ENCODE measurements around the gene FOXM1.
"Not testable (repeated sequence)": the region's sequence is repeated elsewhere in the genome, so short reads cannot be mapped to it uniquely, and the experiment has no call there.

Gene FOXM1

DNA sequence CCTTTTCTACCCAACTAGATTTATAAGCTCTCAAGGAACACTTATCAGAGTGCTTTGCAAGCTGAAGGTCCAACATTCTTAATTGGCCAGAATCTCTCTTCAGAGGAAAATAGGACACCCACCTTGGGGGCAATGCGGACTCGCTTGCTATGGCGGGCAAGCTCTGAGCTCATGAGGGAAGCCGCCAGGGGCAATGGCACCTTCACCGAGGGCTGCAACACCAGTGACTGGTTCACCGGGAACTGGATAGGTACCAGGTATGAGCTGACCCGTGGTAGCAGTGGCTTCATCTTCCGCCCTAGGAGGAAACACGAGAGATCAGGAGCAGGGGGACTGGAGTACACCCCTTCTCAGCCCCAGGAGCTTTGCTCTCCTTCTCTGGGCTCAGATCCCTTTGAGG is 12.8 kb downstream of the FOXM1 start:
- TF ChIP-seq EZH2phosphoT487 (IDR thresholded peaks at IDR 0.05; ENCODE audit: borderline replicate concordance, low read length) = no peak
- TF ChIP-seq, protein P1, sequence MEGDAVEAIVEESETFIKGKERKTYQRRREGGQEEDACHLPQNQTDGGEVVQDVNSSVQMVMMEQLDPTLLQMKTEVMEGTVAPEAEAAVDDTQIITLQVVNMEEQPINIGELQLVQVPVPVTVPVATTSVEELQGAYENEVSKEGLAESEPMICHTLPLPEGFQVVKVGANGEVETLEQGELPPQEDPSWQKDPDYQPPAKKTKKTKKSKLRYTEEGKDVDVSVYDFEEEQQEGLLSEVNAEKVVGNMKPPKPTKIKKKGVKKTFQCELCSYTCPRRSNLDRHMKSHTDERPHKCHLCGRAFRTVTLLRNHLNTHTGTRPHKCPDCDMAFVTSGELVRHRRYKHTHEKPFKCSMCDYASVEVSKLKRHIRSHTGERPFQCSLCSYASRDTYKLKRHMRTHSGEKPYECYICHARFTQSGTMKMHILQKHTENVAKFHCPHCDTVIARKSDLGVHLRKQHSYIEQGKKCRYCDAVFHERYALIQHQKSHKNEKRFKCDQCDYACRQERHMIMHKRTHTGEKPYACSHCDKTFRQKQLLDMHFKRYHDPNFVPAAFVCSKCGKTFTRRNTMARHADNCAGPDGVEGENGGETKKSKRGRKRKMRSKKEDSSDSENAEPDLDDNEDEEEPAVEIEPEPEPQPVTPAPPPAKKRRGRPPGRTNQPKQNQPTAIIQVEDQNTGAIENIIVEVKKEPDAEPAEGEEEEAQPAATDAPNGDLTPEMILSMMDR (IDR thresholded peaks at IDR 0.05; ENCODE audit: low read depth, low read length, poor library complexity, severe bottlenecking) = no peak
- Histone ChIP-seq H3K4me1 (ENCODE audit: control insufficient read depth, low read length) (no peaks in the 10 kb centered on the region), H4K20me1 (ENCODE audit: control insufficient read depth, insufficient read depth, low read depth, low read length) (peaks cover 2% of the 10 kb centered on the region; the same call in 1 of the 2 replicates), H3F3A (ENCODE audit: control insufficient read depth, insufficient read depth) (peaks cover 2% of the 10 kb centered on the region; the same call in 1 of the 2 replicates), H3K4me2 (ENCODE audit: low read length) (no peak overlapping the region), H3K4me3 (ENCODE audit: low read length) (no peak overlapping the region), H3K27ac (ENCODE audit: low read depth, low read length) (no peak overlapping the region), H3K36me3 (ENCODE audit: control insufficient read depth, low read length) (peaks cover 82% of the 10 kb centered on the region), H3K27me3 (ENCODE audit: control insufficient read depth, low read length) (no peaks in the 10 kb centered on the region), H3K79me2 (ENCODE audit: control insufficient read depth, low read length) (no peaks in the 10 kb centered on the region), H3K9me3 (ENCODE audit: control insufficient read depth, insufficient read depth, low read length) (no peaks in the 10 kb centered on the region), H3K9me2 (replicated peaks; ENCODE audit: control insufficient read depth, low read length) (no peaks in the 10 kb centered on the region)

- not testable (repeated sequence) for H3K9me3 ChIP-seq (ENCODE audit: control insufficient read depth, insufficient read depth, low read length); H3K27me3 ChIP-seq (ENCODE audit: control insufficient read depth, low read length); H3F3A ChIP-seq (ENCODE audit: control insufficient read depth, insufficient read depth); H3K9me2 ChIP-seq (replicated peaks; ENCODE audit: control insufficient read depth, low read length); H4K20me1 ChIP-seq (ENCODE audit: control insufficient read depth, insufficient read depth, low read depth, low read length); H3K79me2 ChIP-seq (ENCODE audit: control insufficient read depth, low read length); H3K4me2 ChIP-seq (ENCODE audit: low read length); H3K4me3 ChIP-seq (ENCODE audit: low read length); H3K4me1 ChIP-seq (ENCODE audit: control insufficient read depth, low read length); H3K27ac ChIP-seq (ENCODE audit: low read depth, low read length)
- peaks cover 82% of the 10 kb centered on the region for H3K36me3 ChIP-seq (ENCODE audit: control insufficient read depth, low read length)
Measured at GRCh38 chr12:2863402-2863801, 13.6 kb downstream of the FOXM1 start.

DNA sequence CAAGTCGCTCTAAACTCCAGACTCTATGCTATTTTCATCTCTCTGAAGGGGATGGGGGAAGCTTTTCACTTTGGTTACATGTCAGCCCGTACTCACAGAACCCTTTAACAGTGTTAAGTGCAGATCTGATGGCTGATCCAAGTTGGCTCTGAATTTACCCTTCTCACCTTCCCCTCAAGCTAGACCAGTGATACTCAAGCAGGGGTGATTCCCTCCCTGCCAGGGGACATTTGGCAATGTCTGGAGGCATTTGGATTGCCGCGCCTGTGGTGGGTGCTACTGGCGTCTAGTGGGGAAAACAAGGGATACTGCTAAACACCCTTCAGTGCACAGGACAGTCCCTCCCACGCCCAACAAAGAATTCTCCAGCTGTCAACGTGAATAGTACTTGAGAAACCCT is 14.1 kb downstream of the FOXM1 start:
- H4K20me1 ChIP-seq (ENCODE audit: control insufficient read depth, insufficient read depth, low read depth, low read length) = peaks cover 2% of the 10 kb centered on the region; the same call in 1 of the 2 replicates
- peaks cover 2% of the 10 kb centered on the region; the same call in 1 of the 2 replicates for H3F3A ChIP-seq (ENCODE audit: control insufficient read depth, insufficient read depth)
- H3K4me3 ChIP-seq (ENCODE audit: low read length) = no peak overlapping the region
- no peak for TF ChIP-seq EZH2phosphoT487 (IDR thresholded peaks at IDR 0.05; ENCODE audit: borderline replicate concordance, low read length)
- TF ChIP-seq, protein P1 (IDR thresholded peaks at IDR 0.05; ENCODE audit: low read depth, low read length, poor library complexity, severe bottlenecking) = no peak
- peaks cover 82% of the 10 kb centered on the region for H3K36me3 ChIP-seq (ENCODE audit: control insufficient read depth, low read length)
- H3K27ac ChIP-seq (ENCODE audit: low read depth, low read length) = no peak overlapping the region
- no peaks in the 10 kb centered on the region for H3K79me2 ChIP-seq (ENCODE audit: control insufficient read depth, low read length)
- no peaks in the 10 kb centered on the region for H3K27me3 ChIP-seq (ENCODE audit: control insufficient read depth, low read length)
- no peaks in the 10 kb centered on the region for H3K4me1 ChIP-seq (ENCODE audit: control insufficient read depth, low read length)
- no peaks in the 10 kb centered on the region for H3K9me2 ChIP-seq (replicated peaks; ENCODE audit: control insufficient read depth, low read length)
- no peak overlapping the region for H3K4me2 ChIP-seq (ENCODE audit: low read length)
- H3K9me3 ChIP-seq (ENCODE audit: control insufficient read depth, insufficient read depth, low read length) = no peaks in the 10 kb centered on the region

GRCh38 chr12:2860170-2860569 is 16.8 kb downstream of the FOXM1 start:
- H4K20me1 ChIP-seq (ENCODE audit: control insufficient read depth, insufficient read depth, low read depth, low read length) = peaks cover 6% of the 10 kb centered on the region; the same call in 1 of the 2 replicates
- peaks cover 63% of the 10 kb centered on the region for H3K36me3 ChIP-seq (ENCODE audit: control insufficient read depth, low read length)
- TF ChIP-seq, protein P1 (IDR thresholded peaks at IDR 0.05; ENCODE audit: low read depth, low read length, poor library complexity, severe bottlenecking) = no peak
- TF ChIP-seq EZH2phosphoT487 (IDR thresholded peaks at IDR 0.05; ENCODE audit: borderline replicate concordance, low read length) = no peak
- H3F3A ChIP-seq (ENCODE audit: control insufficient read depth, insufficient read depth) = peaks cover 7% of the 10 kb centered on the region
- H3K4me2 ChIP-seq (ENCODE audit: low read length) = no peak overlapping the region
- no peaks in the 10 kb centered on the region for H3K9me2 ChIP-seq (replicated peaks; ENCODE audit: control insufficient read depth, low read length)
- H3K79me2 ChIP-seq (ENCODE audit: control insufficient read depth, low read length) = no peaks in the 10 kb centered on the region
- H3K27me3 ChIP-seq (ENCODE audit: control insufficient read depth, low read length) = no peaks in the 10 kb centered on the region
- no peak overlapping the region for H3K4me3 ChIP-seq (ENCODE audit: low read length)
- no peaks in the 10 kb centered on the region for H3K4me1 ChIP-seq (ENCODE audit: control insufficient read depth, low read length)
- H3K9me3 ChIP-seq (ENCODE audit: control insufficient read depth, insufficient read depth, low read length) = no peaks in the 10 kb centered on the region
- no peak overlapping the region for H3K27ac ChIP-seq (ENCODE audit: low read depth, low read length)
